NCI-H128 (cell line): ENCODE measurements around the gene DNAJB13.

Experiments used
- DNase-seq: peaks from one replicate; lab custom pipeline; 2025; ENCODE audit not compliant: unreplicated experiment; lab: John Stamatoyannopoulos, UW

DNAJB13 gene

GRCh38 chr11:74012074-74012809 lies 61.4 kb downstream of the DNAJB13 start:
- no peak for DNase-seq

GRCh38 chr11:74013141-74013540 lies 62.3 kb downstream of the DNAJB13 start:
- DNase-seq: no peak

- no peak for DNase-seq
Measured at GRCh38 chr11:74014880-74015279, 64.1 kb downstream of the DNAJB13 start.

GRCh38 chr11:74015919-74016684 lies 65.3 kb downstream of the DNAJB13 start:
- no peak for DNase-seq

GRCh38 chr11:74017631-74018030 lies 66.8 kb downstream of the DNAJB13 start:
- DNase-seq: no peak

GRCh38 chr11:74018331-74019005 lies 67.6 kb downstream of the DNAJB13 start:
- no peak for DNase-seq

- DNase-seq: no peak
Measured at GRCh38 chr11:74019104-74019738, 68.4 kb downstream of the DNAJB13 start.

- DNase-seq: no peak
Measured at GRCh38 chr11:74019860-74020259, 69.0 kb downstream of the DNAJB13 start.
